ENCODE results near the gene GSAP. TPM values are rescaled to one million over a fixed set of nuclear protein-coding genes. Genes with fewer than 3 reads are reported as not detected.

Gene GSAP
- total RNA-seq, 1 donor from 2014 or later = 9.3 TPM

DNA sequence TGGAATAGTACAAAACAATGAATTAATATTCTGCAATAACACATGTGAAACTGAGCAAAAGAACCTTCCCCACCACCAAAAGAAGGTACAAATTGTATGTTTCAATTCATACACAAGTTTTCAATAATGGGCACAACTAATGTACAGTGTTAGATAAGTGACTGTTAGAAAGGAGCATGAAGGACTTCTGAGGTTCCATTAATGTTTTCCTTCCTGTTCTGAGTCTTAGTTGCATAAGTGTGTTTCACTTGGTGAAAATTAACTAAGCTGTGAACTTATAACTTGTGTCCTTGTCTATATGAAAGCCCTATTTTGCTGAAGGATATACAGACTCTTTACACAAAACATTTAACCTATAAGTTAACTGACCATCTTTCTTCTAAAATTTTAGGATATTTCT is 8.2 kb downstream of the GSAP start:
- peak; percentile 66 for DNase-seq (ENCODE audit: low read depth)

GRCh38 chr7:77406421-77406820 is 9.7 kb downstream of the GSAP start:
- peak; percentile 76 for DNase-seq (ENCODE audit: low read depth)

DNA sequence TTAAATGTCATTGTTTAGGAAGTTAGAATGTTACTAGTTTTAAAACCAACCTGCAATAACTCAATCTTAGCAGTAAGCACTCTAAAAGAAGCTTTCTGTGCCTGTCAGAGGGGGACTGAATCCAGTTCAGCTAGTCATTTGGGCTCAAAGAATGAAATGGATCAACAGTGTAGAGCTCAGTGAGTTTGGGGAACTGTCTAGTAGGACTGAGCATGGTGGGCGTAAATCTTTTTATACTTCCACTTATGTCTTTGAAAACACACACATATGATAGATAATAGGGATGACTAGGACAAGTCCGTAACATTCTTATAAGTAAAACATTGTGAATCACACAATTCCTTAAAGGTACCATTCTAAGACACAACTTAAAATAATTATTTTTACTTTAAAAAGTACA is 11.5 kb downstream of the GSAP start:
- DNase-seq (ENCODE audit: low read depth) = no peak

- peak; percentile 63 for DNase-seq (ENCODE audit: low read depth)
Measured at GRCh38 chr7:77403957-77404356, 12.2 kb downstream of the GSAP start.

DNA sequence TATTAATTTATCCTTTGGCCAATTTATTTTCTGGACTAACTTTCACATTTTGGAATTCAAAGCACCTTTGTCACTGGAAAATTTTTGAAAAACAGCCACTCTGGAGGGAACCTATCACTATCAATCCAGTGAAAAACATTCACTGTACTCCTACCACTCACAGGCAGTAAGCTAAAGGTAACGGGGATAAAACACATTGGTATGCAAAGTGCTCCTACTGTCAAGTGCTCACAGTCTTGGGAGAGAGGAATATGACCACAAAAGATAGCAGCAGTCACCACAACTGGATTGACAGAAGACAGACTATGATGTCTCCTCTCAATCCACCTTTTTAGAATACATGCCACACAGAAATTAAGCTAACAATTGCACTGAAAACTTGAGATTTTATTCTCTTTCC is 13.3 kb downstream of the GSAP start:
- no peak for DNase-seq (ENCODE audit: low read depth)

GRCh38 chr7:77401002-77401401 is 15.1 kb downstream of the GSAP start:
- DNase-seq (ENCODE audit: low read depth) = no peak

DNA sequence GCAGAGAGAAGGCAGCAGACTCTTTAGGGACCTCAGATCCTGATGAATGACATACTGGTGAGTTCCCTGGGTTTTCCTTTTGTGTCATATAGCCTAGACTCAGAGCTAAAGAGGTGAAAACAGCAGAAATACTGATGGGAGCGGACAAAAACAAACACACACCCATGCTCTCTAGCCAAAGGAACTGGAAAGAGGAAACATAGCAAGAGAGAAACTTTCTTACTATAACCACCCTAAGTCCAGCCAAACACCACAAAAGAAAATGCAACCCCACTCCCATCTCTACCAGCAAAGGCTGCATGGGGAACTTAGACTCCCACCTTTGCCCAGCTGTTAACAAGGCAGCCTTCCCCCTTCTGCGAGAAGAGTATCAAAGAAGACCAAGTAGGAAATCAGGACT is 16.3 kb downstream of the GSAP start:
- no peak for DNase-seq (ENCODE audit: low read depth)

GRCh38 chr7:77396894-77397547 is 19.1 kb downstream of the GSAP start:
- no peak for DNase-seq (ENCODE audit: low read depth)

GRCh38 chr7:77395626-77396025 is 20.5 kb downstream of the GSAP start:
- no peak for DNase-seq (ENCODE audit: low read depth)

- DNase-seq (ENCODE audit: low read depth) = no peak
Measured at GRCh38 chr7:77393954-77394353, 22.2 kb downstream of the GSAP start.

DNA sequence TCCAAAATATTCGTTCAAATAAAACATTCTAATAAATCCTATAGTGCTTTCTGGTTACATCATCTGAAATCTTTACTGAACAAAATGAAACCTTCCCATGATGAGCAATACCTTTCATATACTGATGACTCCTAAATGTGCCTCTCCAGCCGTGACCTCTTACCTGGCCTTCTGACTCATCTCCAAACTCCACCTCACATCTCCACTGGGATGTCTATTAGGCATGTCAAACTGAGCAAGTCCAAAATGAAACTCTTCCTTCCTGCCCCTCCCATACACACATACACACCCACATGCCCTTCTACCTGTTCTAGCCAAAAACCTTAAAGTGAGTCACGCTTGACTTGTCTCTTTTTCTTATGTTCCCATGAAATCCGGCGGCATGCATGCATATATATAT is 22.9 kb downstream of the GSAP start:
- DNase-seq (ENCODE audit: low read depth) = peak; percentile 50

GRCh38 chr7:77391230-77391629 is 24.9 kb downstream of the GSAP start:
- DNase-seq (ENCODE audit: low read depth) = no peak

DNA sequence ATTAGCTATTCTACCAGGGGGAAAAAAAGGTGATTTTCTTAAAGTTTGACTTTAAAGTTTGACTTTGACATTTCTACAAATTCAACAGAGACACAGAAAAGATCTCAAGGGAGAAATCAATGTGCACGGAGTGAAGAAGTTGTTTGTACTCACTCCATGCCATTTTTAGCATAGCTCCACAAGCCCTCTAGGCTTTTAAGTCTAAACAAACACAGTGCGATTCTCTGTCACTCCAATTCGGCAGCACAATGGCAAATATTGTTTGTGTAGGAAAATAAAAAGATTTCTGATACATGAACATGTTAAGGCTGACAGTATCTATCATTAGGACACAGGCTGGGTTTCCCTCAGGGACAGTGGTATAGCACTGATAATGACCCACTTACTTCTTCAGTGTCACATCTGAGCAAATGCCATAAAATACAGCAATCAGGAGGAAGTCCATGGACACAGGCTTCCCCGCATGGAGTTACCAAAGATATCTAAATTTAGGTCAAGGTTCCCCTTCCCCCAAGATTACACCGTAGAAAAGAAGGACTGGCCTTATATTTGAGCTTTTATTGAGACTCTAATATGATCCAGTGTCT is 28.0 kb downstream of the GSAP start:
- DNase-seq (ENCODE audit: low read depth) = no peak

DNA sequence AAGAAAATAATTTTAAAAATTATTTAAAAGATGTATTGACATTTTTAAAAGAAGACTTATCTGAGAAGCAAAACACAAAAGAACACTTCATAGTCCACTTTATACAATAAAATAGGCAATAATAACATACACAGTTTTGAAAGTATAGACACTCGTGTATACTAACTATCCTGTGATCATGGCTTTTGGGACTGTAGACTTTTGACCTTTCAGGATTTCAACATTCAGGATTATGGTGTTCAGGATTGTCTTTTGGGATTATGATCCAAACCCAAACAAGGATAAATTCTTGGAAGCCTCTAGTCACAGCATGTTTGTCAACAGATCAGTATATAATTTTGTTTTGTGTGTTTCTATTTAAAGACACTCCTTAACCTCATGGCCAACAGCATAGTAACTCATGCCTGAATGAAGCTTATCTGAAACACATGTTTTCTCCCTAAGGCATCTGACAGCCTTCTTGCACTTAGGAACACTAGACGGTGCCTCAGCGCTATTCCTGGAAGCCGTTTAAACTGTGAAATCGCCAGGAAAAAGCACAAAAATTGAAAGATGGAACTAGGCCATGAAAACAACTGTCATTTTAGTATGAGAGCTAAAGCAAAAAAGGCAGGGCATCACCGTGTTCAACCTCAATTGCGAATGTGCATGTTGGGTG is 29.9 kb downstream of the GSAP start:
- no peak for DNase-seq (ENCODE audit: low read depth)

DNA sequence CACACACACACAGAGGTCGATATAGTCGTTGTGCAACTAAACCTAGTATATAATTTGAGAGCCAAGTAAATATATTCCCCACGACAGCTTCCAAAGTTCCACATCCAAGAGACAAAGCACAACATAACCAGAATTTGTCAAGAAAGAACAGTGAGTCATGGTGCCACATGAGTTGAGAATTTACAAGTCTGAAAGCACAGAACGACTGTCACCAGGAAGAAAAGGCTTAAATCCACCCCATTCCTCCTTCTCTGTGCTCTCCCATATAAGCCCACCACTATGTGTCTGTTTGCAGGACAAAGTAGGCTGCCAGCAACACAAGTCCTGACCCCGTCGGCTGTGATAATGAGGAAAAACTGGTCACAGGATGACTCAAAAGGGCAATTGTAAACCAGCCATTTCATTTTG is 32.8 kb downstream of the GSAP start:
- peak; percentile 46 for DNase-seq (ENCODE audit: low read depth)

DNA sequence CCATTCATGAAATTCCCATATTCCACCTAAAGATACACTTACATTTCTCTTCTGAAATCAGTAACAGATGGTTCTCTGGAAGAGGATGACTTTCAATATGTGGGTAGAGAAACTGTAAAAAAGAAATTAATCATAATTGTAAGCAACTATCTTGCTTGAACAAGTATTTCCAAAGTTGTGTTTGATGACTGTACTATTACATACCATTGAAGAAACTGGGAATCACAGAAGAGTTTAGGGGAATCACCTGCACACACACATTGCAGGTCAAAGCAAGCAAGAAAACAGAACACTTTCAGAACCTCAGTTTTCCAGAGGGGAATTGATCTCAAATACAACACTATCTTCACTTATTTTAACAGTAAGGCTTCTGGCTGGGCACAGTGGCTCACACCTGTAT is 33.6 kb downstream of the GSAP start:
- DNase-seq (ENCODE audit: low read depth) = no peak

GRCh38 chr7:77378584-77378983 is 37.6 kb downstream of the GSAP start:
- DNase-seq (ENCODE audit: low read depth) = peak; percentile 17

DNA sequence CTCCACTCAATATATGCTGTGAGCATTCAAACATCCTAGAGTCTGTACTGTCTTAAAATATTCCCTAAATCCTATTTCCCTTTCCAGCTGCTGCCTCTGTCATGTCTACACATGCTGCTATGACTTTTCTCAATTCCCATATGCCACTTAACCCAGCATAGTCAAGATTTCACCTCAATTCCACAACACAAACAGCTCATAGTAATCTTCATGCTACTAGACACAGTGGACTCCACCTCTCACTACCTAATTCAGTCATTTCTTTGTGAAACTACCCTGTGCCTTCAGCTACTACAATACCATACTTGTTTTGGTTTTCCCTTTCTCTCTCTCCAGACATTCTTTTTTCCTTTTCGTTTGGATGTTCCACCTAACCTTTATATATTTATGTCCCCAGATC is 45.5 kb downstream of the GSAP start:
- DNase-seq (ENCODE audit: low read depth) = no peak

- DNase-seq (ENCODE audit: low read depth) = peak; percentile 31
Measured at GRCh38 chr7:77368974-77369373, 47.2 kb downstream of the GSAP start.

DNA sequence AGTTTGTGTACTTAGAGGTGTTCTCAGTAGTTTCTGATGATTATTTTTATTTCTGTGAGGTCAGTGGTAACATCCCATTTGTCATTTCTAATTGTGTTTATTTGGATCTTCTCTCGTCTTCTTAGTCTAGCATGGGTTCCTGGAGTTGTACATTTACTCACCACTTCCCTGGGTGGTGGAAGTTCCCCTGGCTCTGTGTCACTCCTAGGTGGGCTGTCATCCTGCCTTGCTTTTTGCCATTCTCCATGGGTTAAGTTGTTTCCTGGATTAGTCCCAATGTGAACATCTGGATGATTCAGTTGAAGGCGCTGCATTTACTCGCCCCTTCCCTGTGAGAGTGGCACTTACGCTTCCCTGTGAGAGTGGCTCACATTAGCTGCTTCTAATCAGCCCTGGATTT is 48.2 kb downstream of the GSAP start:
- DNase-seq (ENCODE audit: low read depth) = no peak

DNA sequence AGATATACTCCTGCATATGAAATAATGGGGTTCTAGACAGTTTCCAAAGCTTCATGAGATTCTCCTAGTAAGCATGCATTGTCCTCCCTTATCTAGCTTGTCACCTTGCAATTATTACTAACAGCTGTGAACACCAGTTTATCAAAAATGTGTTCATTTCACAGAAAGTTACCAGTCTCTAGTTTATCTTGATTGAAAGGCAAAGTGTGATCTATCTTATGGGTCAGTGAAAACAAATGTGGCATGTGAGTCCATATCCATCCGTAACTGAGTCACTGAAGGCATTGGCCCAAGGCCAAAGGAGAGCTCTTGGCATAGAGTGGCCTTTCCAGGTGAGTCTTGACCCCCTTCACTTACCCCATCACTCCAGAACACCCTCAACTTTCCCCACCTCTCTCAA is 53.2 kb downstream of the GSAP start:
- no peak for DNase-seq (ENCODE audit: low read depth)

- no peak for DNase-seq (ENCODE audit: low read depth)
Measured at GRCh38 chr7:77360969-77361368, 55.2 kb downstream of the GSAP start.

DNA sequence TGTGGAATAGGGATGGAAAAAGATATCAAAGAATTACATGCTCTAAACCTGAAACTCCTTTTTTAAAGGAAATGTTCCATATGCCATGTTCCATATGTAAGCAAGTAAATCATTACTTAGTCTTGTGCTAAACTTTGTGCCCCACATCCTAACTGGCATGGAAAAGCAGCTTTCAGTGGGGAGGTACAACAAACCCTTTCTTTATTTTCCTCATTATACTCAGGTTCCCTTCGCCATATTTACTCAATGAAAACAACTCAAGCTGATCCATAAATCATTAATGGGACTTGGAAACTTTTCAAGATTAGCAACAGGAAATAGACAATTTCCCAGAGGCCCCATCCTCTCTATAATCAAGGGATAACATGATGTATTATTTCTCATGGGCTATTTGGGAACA is 56.0 kb downstream of the GSAP start:
- peak; percentile 80 for DNase-seq (ENCODE audit: low read depth)

DNA sequence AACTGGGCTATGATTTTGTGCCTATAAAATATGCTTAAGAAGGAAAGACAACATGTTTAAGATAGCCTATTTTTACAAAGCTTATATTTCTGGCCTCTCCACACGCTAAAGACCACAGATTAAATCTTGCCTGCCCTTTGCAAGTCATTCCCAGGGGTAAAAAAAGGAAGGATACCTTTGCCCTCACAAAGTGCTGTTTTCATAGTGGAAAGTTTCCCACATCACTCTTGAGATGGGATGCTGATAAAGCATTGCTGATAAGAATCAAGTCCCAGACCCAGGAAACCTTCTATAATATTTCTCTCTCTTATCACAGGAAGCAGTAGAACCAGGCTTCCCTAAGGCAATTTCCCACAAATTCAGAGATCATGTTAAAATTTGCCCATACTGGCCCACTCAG is 56.5 kb downstream of the GSAP start:
- no peak for DNase-seq (ENCODE audit: low read depth)
